K562 (cell line): ENCODE measurements around the gene MCFD2. TPM values are rescaled to one million over a fixed set of nuclear protein-coding genes. Genes with fewer than 3 reads are reported as not detected.

ENCODE experiments used
- BACH1 ChIP-seq: fragments of 200-800 bp; sonication (Bioruptor generic); IDR thresholded peaks from 2 replicates; pipeline ENCODE4 v1.6.1; 2016; ENCODE audit warnings: missing genetic modification characterization, missing compliant biosample characterization
- ETV6 ChIP-seq, 3 experiments: fragments of 150-350 bp in 1 of 3; sonication (generic) in 1 of 3; formaldehyde crosslinking in 1 of 3; IDR thresholded peaks; 2 replicates each; pipeline versions ENCODE4 v1.6.1 to v1.8.0; 2014 to 2022; ENCODE audit warnings: borderline replicate concordance in 2 of 3, low read depth in 2 of 3, antibody characterized with exemption in 1 of 3, low read length in 1 of 3, mild to moderate bottlenecking in 1 of 3, missing genetic modification reagents in 1 of 3
- L3MBTL2 ChIP-seq: fragments of 450-650 bp; IDR thresholded peaks from 2 replicates; pipeline ENCODE4 v1.6.1; 2016; ENCODE audit warnings: mild to moderate bottlenecking, moderate library complexity
- NR0B1 ChIP-seq: fragments of 450-650 bp; IDR thresholded peaks from one replicate; pipeline ENCODE4 v1.6.1; 2018; ENCODE audit warnings: mild to moderate bottlenecking, moderate library complexity; ENCODE audit not compliant: partially characterized antibody
- PTRF ChIP-seq: fragments of 450-650 bp; IDR thresholded peaks from 2 replicates; pipeline ENCODE4 v1.6.1; 2016; ENCODE audit warnings: mild to moderate bottlenecking, missing genetic modification characterization, missing compliant biosample characterization
- RBM17 ChIP-seq: fragments of 200-400 bp; formaldehyde crosslinking; IDR thresholded peaks from 2 replicates; pipeline ENCODE4 v1.6.1; 2017; ENCODE audit warnings: low read depth, mild to moderate bottlenecking, low read length, borderline replicate concordance
- REST ChIP-seq, 2 experiments: fragments of 450-650 bp; formaldehyde crosslinking in 1 of 2; IDR thresholded peaks; 2 replicates each; pipeline versions ENCODE4 v1.4.0 to v1.6.1; 2014 to 2020; ENCODE audit warnings: mild to moderate bottlenecking in 2 of 2, borderline replicate concordance in 1 of 2, low read depth in 1 of 2
- SRF ChIP-seq, 2 experiments: fragments of 250-450, 450-650 bp in 1 of 2; sonication (Bioruptor Pico) in 1 of 2; sonication (generic) in 1 of 2; formaldehyde crosslinking; IDR thresholded peaks; 2 replicates each; pipeline versions ENCODE4 v1.5.0 to v1.5.1; 2020 to 2022; ENCODE audit warnings: mild to moderate bottlenecking in 1 of 2, missing genetic modification reagents in 1 of 2
- SRSF1 ChIP-seq: fragments of 200-400 bp; formaldehyde crosslinking; IDR thresholded peaks from 2 replicates; pipeline ENCODE4 v1.6.1; 2017; ENCODE audit warnings: mild to moderate bottlenecking, low read depth, low read length, moderate library complexity
- ZBTB2 ChIP-seq: fragments of 450-650 bp; IDR thresholded peaks from 2 replicates; pipeline ENCODE4 v1.6.1; 2016; ENCODE audit warnings: antibody characterized with exemption
- ZNF395 ChIP-seq: fragments of 200-800 bp; sonication (Bioruptor generic); IDR thresholded peaks from 2 replicates; pipeline ENCODE4 v1.6.1; 2017; ENCODE audit warnings: missing genetic modification characterization, missing compliant biosample characterization
- polyA plus RNA-seq, 8 experiments: library from polyadenylated mRNA; depleted of rRNA in 4 of 8; stranded (reverse) in 5 of 8; unstranded in 3 of 8; fragments of >200 nt; fragmentation: Nextera tagmentation in 2 of 8; fragmentation: Illumina TruSeq in 1 of 8; extraction: Ambion mirVana in 2 of 8; extraction: Trizol in 1 of 8; gene quantifications; 2 replicates each; pipeline versions ENCODE4 v1.2.1 to v1.2.3, GENCODE V29; 2011 to 2014; ENCODE audit warnings: inconsistent platforms in 1 of 8, missing spikeins in 1 of 8
- total RNA-seq, 7 experiments: library from RNA; depleted of rRNA in 6 of 7; stranded (reverse); fragments of >200 nt in 6 of 7; fragmentation: Illumina TruSeq in 2 of 7; extraction: Trizol in 2 of 7; gene quantifications; 2 replicates each; pipeline versions ENCODE4 v1.2.1 to v1.2.3, GENCODE V29; 2011 to 2021; ENCODE audit warnings: low replicate concordance in 1 of 7

MCFD2 gene
- total and polyA plus RNA-seq, 9 of the 15 experiments (the other 6 are each of a cell fraction or from before 2014, with no cell fraction given) = 78.6 to 237 (median 123) TPM

GRCh38 chr2:46901611-46902010 lies 14.0 kb downstream of the MCFD2 start (continued):
- no peak for TF ChIP-seq REST (IDR thresholded peaks at IDR 0.05; ENCODE audit: borderline replicate concordance)
- TF ChIP-seq REST (CRISPR knock-in tag; IDR thresholded peaks at IDR 0.05; ENCODE audit: low read depth) = no peak
- TF ChIP-seq SRSF1 = no peak
- TF ChIP-seq BACH1 (tag) = no peak
- TF ChIP-seq PTRF = no peak
- TF ChIP-seq SRF (CRISPR knock-in tag; IDR thresholded peaks at IDR 0.05) = 0 out of 4 replicates have a peak, but pooled peaks of 1 of the 2 experiments have one; percentile 18
- TF ChIP-seq ZBTB2 = no peak
- TF ChIP-seq L3MBTL2 = peak; percentile 73
- no peak for TF ChIP-seq ZNF395
- no peak for TF ChIP-seq NR0B1
- no peak for TF ChIP-seq ETV6 (IDR thresholded peaks at IDR 0.05; ENCODE audit: borderline replicate concordance in 1 of 2, low read depth in 2 of 2, low read length in 1 of 2)
- no peak for TF ChIP-seq ETV6 (CRISPR knock-in tag; IDR thresholded peaks at IDR 0.05; ENCODE audit: borderline replicate concordance)
- no peak for TF ChIP-seq RBM17
